ENCODE measurements around the gene ST3GAL4.

The ST3GAL4 gene

GRCh38 chr11:126416542-126417090 lies 61.1 kb downstream of the ST3GAL4 start:
- H3K4me3 ChIP-seq (ENCODE audit: low read length, poor library complexity, severe bottlenecking) = no peak overlapping the region

GRCh38 chr11:126417091-126417862 lies 61.8 kb downstream of the ST3GAL4 start:
- no peaks in the 10 kb centered on the region for H3K9me3 ChIP-seq (ENCODE audit: insufficient read depth, low read depth, low read length)

More at GRCh38 chr11:126416542-126417090, 61.1 kb downstream of the ST3GAL4 start:
- no peak overlapping the region for H2AFZ ChIP-seq (ENCODE audit: low read length)
- no peaks in the 10 kb centered on the region for H3K9me2 ChIP-seq (replicated peaks; ENCODE audit: low read depth, low read length)
- no peaks in the 10 kb centered on the region; the same call in 1 of the 2 replicates for H3F3A ChIP-seq (ENCODE audit: low read depth)
- no peak overlapping the region for H3K4me2 ChIP-seq (ENCODE audit: low read depth, low read length, poor library complexity, severe bottlenecking)
- H3K9me3 ChIP-seq (ENCODE audit: insufficient read depth, low read depth, low read length) = no peaks in the 10 kb centered on the region
- H3K27me3 ChIP-seq (ENCODE audit: insufficient read depth, low read length, poor library complexity, severe bottlenecking) = no peaks in the 10 kb centered on the region
- peaks cover 47% of the 10 kb centered on the region; the same call in 1 of the 2 replicates for H3K36me3 ChIP-seq (ENCODE audit: insufficient read depth, low read length)
- no peak for TF ChIP-seq CTCF (conservative IDR thresholded peaks at IDR 0.05; ENCODE audit: low read length)
- TF ChIP-seq EZH2phosphoT487 (IDR thresholded peaks at IDR 0.05; ENCODE audit: borderline replicate concordance) = no peak
- H4K20me1 ChIP-seq (ENCODE audit: insufficient read depth, low read length, poor library complexity, severe bottlenecking) = no peaks in the 10 kb centered on the region
- peaks cover 17% of the 10 kb centered on the region for H3K4me1 ChIP-seq (ENCODE audit: insufficient read depth, low read length, poor library complexity, severe bottlenecking)
- no peak overlapping the region for H3K9ac ChIP-seq (ENCODE audit: low read depth, low read length, poor library complexity, severe bottlenecking)
- no peaks in the 10 kb centered on the region for H3K79me2 ChIP-seq (ENCODE audit: insufficient read depth, low read length)

GRCh38 chr11:126418887-126419286 lies 63.4 kb downstream of the ST3GAL4 start:
- Histone ChIP-seq H3K9me2 (replicated peaks; ENCODE audit: low read depth, low read length) (no peaks in the 10 kb centered on the region), H3K79me2 (ENCODE audit: insufficient read depth, low read length) (no peaks in the 10 kb centered on the region), H3K9ac (ENCODE audit: low read depth, low read length, poor library complexity, severe bottlenecking) (no peak overlapping the region), H3F3A (ENCODE audit: low read depth) (no peaks in the 10 kb centered on the region; the same call in 1 of the 2 replicates), H3K36me3 (ENCODE audit: insufficient read depth, low read length) (peaks cover 26% of the 10 kb centered on the region; the same call in 1 of the 2 replicates), H3K4me3 (ENCODE audit: low read length, poor library complexity, severe bottlenecking) (no peak overlapping the region), H2AFZ (ENCODE audit: low read length) (no peak overlapping the region), H3K27me3 (ENCODE audit: insufficient read depth, low read length, poor library complexity, severe bottlenecking) (no peaks in the 10 kb centered on the region), H3K4me2 (ENCODE audit: low read depth, low read length, poor library complexity, severe bottlenecking) (no peak overlapping the region), H4K20me1 (ENCODE audit: insufficient read depth, low read length, poor library complexity, severe bottlenecking) (no peaks in the 10 kb centered on the region), H3K9me3 (ENCODE audit: insufficient read depth, low read depth, low read length) (no peaks in the 10 kb centered on the region), H3K4me1 (ENCODE audit: insufficient read depth, low read length, poor library complexity, severe bottlenecking) (peaks cover 30% of the 10 kb centered on the region)
- no peak for TF ChIP-seq EZH2phosphoT487 (IDR thresholded peaks at IDR 0.05; ENCODE audit: borderline replicate concordance)
- TF ChIP-seq CTCF (conservative IDR thresholded peaks at IDR 0.05; ENCODE audit: low read length) = no peak

More at GRCh38 chr11:126417091-126417862, 61.8 kb downstream of the ST3GAL4 start:
- Histone ChIP-seq H2AFZ (ENCODE audit: low read length) (no peak overlapping the region), H3K9me2 (replicated peaks; ENCODE audit: low read depth, low read length) (no peaks in the 10 kb centered on the region), H3K27me3 (ENCODE audit: insufficient read depth, low read length, poor library complexity, severe bottlenecking) (no peaks in the 10 kb centered on the region), H3K4me2 (ENCODE audit: low read depth, low read length, poor library complexity, severe bottlenecking) (no peak overlapping the region), H3K4me3 (ENCODE audit: low read length, poor library complexity, severe bottlenecking) (no peak overlapping the region), H3K9ac (ENCODE audit: low read depth, low read length, poor library complexity, severe bottlenecking) (no peak overlapping the region), H4K20me1 (ENCODE audit: insufficient read depth, low read length, poor library complexity, severe bottlenecking) (no peaks in the 10 kb centered on the region), H3K79me2 (ENCODE audit: insufficient read depth, low read length) (no peaks in the 10 kb centered on the region), H3K4me1 (ENCODE audit: insufficient read depth, low read length, poor library complexity, severe bottlenecking) (peaks cover 17% of the 10 kb centered on the region), H3K36me3 (ENCODE audit: insufficient read depth, low read length) (peaks cover 40% of the 10 kb centered on the region; the same call in 1 of the 2 replicates), H3F3A (ENCODE audit: low read depth) (no peaks in the 10 kb centered on the region; the same call in 1 of the 2 replicates)
- TF ChIP-seq EZH2phosphoT487 (IDR thresholded peaks at IDR 0.05; ENCODE audit: borderline replicate concordance) (no peak), CTCF (conservative IDR thresholded peaks at IDR 0.05; ENCODE audit: low read length) (no peak)
